ENCODE data around the gene FOLH1. TPM values are rescaled to one million over a fixed set of nuclear protein-coding genes. Genes with fewer than 3 reads are reported as not detected.

FOLH1 gene
- total and polyA plus RNA-seq, 2 of the 8 experiments (the other 6 are each of a cell fraction or from before 2014, with no cell fraction given), result 0.56 TPM; not detected in 1

GRCh38 chr11:49221112-49221511 lies 12.7 kb upstream of the FOLH1 start:
- Histone ChIP-seq H3K4me1 (replicated peaks in 1 of 4; ENCODE audit: control insufficient read depth in 3 of 4, insufficient read depth in 4 of 4, low read length in 3 of 4) (no peaks in the 10 kb centered on the region), H2BK120ac (replicated peaks; ENCODE audit: low read depth, low read length) (no peak overlapping the region), H4K5ac (ENCODE audit: insufficient read length, low read depth, low read length) (no peak overlapping the region), H3K79me2 (ENCODE audit: control insufficient read depth in 1 of 2, insufficient read depth in 2 of 2, low read length in 2 of 2) (no peaks in the 10 kb centered on the region), H3K4me2 (ENCODE audit: insufficient read depth in 1 of 2, low read depth in 2 of 2, low read length in 2 of 2) (no peak overlapping the region), H3K14ac (ENCODE audit: insufficient read length) (no peak overlapping the region), H3K23ac (ENCODE audit: insufficient read length) (no peak overlapping the region), H4K8ac (ENCODE audit: extremely low read depth, insufficient read depth, low read length) (no peak overlapping the region), H3K9me3 (ENCODE audit: insufficient read depth in 2 of 2, low read depth in 1 of 2, low read length in 1 of 2) (peaks cover 18 to 20% of the 10 kb centered on the region in 2 experiments; a peak in 3 of 4 replicates), H2BK5ac (ENCODE audit: low read depth, low read length) (no peak overlapping the region), H3K56ac (replicated peaks; ENCODE audit: insufficient read length, low read depth, low read length) (no peak overlapping the region), H3K79me1 (ENCODE audit: low read depth, low read length) (no peaks in the 10 kb centered on the region), H3K27me3 (replicated peaks in 1 of 4; ENCODE audit: control insufficient read depth in 3 of 4, extremely low read depth in 1 of 4, insufficient read depth in 3 of 4, low read length in 3 of 4) (no peaks in the 10 kb centered on the region), H4K91ac (replicated peaks; ENCODE audit: insufficient read length, low read length) (no peak overlapping the region), H3K4me3 (ENCODE audit: extremely low read depth in 1 of 4, insufficient read depth in 2 of 4, low read depth in 3 of 4, low read length in 4 of 4) (no peak overlapping the region), H2AK5ac (ENCODE audit: low read depth, low read length) (no peak overlapping the region), H2BK12ac (ENCODE audit: low read depth, low read length) (no peak overlapping the region), H3K23me2 (ENCODE audit: low read depth, low read length) (no peaks in the 10 kb centered on the region), H2BK20ac (ENCODE audit: low read length) (no peak overlapping the region), H2AFZ (ENCODE audit: low read length) (no peak overlapping the region), H2BK15ac (ENCODE audit: low read length) (no peak overlapping the region), H3K27ac (ENCODE audit: low read depth, low read length) (no peak overlapping the region), H3K4ac (replicated peaks; ENCODE audit: insufficient read length, low read depth, low read length) (no peak overlapping the region), H4K20me1 (replicated peaks in 1 of 2; ENCODE audit: control insufficient read depth in 1 of 2, insufficient read depth in 2 of 2, low read length in 2 of 2) (no peaks in the 10 kb centered on the region), H3K18ac (ENCODE audit: extremely low read depth, low read length) (no peak overlapping the region), H3K36me3 (ENCODE audit: control insufficient read depth in 2 of 4, insufficient read depth in 4 of 4, low read length in 3 of 4) (no peaks in the 10 kb centered on the region), H3K9ac (replicated peaks in 1 of 4; ENCODE audit: extremely low read depth in 1 of 4, low read depth in 3 of 4, low read length in 3 of 4) (no peak overlapping the region)
- FAIRE-seq (no peak), DNase-seq (ENCODE audit: low read depth in 1 of 2, low spot score in 2 of 2) (no peak)
- TF ChIP-seq SIX5 (IDR thresholded peaks at IDR 0.05; ENCODE audit: low read depth, low read length), result no peak
- no peak for TF ChIP-seq ATF2 (IDR thresholded peaks at IDR 0.05; ENCODE audit: low read length)
- TF ChIP-seq CEBPB (IDR thresholded peaks at IDR 0.05; ENCODE audit: low read depth, low read length), result no peak
- TF ChIP-seq BACH1 (IDR thresholded peaks at IDR 0.05; ENCODE audit: low read length), result no peak
- no peak for TF ChIP-seq SAP30 (IDR thresholded peaks at IDR 0.05; ENCODE audit: insufficient read depth, insufficient replicate concordance, low read length)
- no peak for TF ChIP-seq NANOG (IDR thresholded peaks at IDR 0.05; ENCODE audit: insufficient read depth, low read depth, low read length, poor library complexity, severe bottlenecking)
- WGBS, 2 experiments (ENCODE audit: extremely low coverage in 1 of 2, insufficient coverage in 1 of 2, insufficient read length in 1 of 2, insufficient replicate concordance in 2 of 2, low coverage in 1 of 2, low lambda C conversion rate in 2 of 2, missing lambda C conversion rate in 1 of 2), result 89% methylated on average over 5 of the region's 5 CpGs; no CpG with 5 or more reads in 1 of the 2 experiments
- CTCF ChIA-PET (ENCODE audit: partially characterized antibody), result no interaction called here
- POLR2A ChIA-PET (ENCODE audit: partially characterized antibody), result no interaction called here

Data from H1 (cell line).